Measurements from ENCODE around the gene MYO16.

The MYO16 gene

DNA sequence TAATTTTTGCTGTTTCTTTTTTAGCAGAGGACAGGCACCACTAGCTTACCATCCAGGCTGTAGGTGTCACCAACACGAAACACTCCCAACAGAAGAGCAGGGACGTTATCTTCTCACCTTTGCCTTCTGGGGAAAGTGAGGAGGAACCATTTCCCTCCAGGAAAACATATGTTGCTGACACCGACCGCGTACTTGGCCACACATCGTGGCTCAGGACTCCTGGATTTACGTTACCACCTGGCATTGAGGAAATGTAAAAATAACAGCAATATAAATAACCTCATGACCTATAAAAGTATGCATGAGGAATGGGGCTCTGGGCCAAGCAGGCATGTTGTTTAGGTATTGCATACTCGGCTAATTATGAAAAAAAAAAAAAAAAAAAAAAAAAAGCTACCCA is 525.1 kb downstream of the MYO16 start:
- no peak for DNase-seq (ENCODE audit: low read depth)

DNA sequence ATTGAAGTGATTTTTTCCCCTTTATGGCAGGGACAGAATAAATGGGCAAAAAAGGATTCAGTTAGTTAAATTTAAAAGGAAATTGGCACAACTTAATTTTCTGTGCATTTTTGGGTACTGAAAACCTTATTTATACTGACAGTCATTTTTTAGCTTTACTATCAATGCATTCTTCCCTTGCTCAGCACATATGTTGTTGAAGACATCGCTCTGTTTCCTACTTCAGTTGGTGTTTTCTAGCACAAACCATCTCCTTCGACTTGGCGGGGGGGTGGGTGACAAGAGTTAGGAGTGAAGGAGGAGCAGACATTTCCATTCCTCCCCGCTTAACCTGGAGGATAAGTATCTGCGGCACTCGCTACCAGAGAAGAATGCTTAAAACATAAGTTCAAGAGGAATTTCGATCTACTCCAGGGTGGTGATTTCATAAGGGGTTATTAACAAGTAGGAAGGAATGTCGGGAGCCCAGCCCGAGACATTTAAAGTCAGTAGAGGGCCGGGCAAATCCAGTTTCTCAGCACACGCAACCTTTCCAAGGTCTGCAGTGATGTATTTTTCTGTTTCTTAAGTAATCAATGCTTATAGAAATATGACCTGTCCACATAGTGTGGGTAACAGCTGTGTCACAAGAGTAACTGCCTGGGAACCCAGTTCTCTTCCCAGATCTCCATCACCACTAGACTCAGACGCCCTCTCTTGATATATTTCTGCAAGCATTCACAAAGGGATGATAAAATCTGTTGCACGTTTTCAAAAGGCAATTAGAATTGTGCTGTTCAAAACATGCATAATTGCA is 525.8 kb downstream of the MYO16 start:
- DNase-seq (ENCODE audit: low read depth): no peak

- DNase-seq (ENCODE audit: low read depth): no peak
Measured at GRCh38 chr13:109156181-109156935, 526.9 kb downstream of the MYO16 start.

GRCh38 chr13:109157275-109157674 is 527.9 kb downstream of the MYO16 start:
- no peak for DNase-seq (ENCODE audit: low read depth)

GRCh38 chr13:109158383-109158782 is 529.0 kb downstream of the MYO16 start:
- DNase-seq (ENCODE audit: low read depth): no peak

- no peak for DNase-seq (ENCODE audit: low read depth)
Measured at GRCh38 chr13:109159650-109160309, 530.4 kb downstream of the MYO16 start.

DNA sequence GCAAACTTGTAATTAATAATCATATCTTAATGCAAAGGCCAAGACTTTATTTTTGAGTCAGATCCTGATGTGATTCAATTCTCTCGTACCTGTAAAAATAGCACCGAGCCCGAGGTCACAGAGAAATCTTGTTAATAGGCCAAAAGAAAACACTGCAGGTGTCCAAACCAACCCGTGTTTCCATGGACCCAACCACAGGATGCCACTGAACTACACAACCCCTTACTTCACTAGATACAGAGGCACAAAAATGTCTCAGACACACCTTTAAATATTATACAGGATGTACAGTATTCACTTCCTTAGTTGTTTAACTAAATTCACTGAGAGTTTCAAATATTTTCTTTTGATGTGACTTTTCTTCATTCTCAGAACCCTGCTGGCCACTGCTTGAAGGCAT is 530.9 kb downstream of the MYO16 start:
- no peak for DNase-seq (ENCODE audit: low read depth)

DNA sequence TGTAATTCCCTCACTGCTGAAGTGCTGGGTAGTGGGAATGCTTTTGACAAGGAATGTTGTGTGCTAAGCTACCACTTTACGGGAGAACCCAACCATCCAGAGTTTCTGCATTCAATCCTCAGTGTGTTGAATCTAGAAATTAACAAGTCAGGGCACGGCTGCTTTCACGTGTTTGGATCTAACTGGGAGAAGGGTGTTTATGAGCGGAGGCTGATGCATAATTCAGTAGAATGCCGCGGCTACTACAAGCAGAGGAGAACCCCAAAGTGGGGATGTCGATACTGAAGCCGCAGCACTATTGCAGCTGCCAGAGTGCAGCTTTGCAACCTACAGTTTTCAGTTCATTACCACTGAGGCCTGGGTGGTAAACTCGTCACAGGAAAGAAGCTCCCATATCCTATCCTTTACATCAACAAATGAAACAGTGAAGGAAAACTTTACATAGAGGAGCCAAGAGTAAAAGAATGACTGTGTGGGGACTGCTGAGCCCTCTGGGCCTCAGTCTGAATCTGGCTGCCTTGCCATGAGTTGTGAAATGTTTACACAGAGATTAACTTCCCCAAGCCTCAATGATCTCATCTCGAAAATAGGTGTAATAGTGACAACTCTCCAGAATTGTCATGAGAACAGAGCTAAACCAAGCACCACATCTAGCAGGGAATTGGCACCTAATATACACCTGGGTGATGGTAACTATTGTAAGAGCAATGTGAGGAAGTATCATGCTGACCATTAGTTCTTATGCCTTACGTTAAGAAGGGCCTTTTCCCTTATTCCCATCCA is 531.7 kb downstream of the MYO16 start:
- DNase-seq (ENCODE audit: low read depth): no peak

DNA sequence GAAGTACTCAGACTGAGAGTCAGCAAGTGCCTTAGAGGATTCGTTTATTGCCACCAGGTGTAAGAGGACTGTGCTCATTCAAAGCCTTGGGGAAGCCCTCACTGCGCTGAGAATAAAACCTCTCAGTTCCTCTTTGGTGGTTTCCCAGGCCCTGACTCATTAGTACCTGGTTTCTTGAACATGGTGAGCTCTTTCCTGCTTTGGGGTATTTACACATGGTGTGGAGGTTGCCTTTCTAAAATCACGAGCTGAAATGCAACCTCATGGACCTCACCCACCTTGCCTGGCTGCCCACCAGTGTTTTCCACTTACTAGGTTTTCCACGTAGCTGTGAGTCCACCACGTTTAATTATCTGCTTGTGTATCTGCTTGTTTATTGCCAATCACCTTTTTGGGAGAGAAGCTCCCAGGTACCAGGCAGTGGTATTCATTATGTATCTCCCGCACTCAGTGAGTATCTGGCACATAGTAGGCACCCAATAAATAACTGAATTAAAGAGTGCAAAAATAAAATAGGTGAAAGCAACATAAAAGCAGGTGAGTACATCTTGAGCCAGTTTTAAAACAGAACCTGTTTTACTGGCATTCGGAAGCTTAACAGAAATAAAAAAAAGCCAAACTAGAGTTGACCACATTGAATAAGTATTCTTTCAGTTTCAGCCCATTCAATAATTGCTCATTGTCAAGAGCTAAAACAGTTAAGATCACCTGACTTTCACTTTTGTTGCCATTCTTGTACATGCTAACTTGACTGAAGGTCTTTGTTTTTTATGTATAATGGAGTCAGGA is 533.0 kb downstream of the MYO16 start:
- DNase-seq (ENCODE audit: low read depth): no peak

DNA sequence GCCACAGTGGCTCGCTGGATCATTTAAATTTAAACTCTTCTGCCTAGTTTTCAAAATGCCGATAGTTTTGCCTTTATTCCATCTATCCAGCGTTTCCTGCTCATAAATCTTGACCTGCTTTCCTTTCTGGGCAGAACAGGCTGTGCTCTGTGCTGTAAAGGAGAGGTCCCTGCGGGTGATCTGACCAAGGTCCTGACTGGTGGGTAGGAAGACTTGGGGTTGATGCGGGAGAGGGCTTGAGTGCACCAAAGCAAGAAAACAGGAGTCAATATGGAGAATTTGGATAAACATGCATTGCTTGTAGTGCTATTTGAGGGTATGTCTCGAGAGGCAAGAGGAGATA is 533.6 kb downstream of the MYO16 start:
- DNase-seq (ENCODE audit: low read depth): no peak

- no peak for DNase-seq (ENCODE audit: low read depth)
Measured at GRCh38 chr13:109165417-109165904, 536.0 kb downstream of the MYO16 start.

GRCh38 chr13:109166804-109167203 is 537.4 kb downstream of the MYO16 start:
- DNase-seq (ENCODE audit: low read depth): no peak

GRCh38 chr13:109172136-109172535 is 542.7 kb downstream of the MYO16 start:
- no peak for DNase-seq (ENCODE audit: low read depth)

- no peak for DNase-seq (ENCODE audit: low read depth)
Measured at GRCh38 chr13:109175666-109176065, 546.3 kb downstream of the MYO16 start.

DNA sequence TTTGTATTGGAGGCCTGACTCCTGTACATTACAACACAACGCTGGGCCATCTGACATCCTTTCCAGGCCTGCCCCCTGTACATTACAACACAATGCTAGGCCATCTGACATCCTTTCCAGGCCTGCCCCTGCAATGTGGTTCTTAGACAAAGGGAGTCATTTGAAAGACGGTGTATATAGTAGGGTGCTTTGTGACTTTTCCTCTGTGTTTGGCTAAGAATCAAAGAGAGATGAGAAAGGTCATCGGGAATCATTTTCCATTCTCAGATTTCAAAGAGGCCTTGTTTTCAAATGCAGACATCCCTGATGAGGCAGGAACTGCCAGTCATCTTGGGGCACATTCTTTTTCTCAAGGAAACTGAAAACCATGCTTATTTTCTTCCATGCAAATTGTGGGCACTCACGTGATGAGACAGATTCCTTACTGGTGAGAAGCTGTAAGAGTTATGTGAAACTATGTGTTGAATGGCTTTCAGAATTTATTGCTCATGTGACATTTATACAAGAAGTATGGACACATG is 551.6 kb downstream of the MYO16 start:
- no peak for DNase-seq (ENCODE audit: low read depth)

GRCh38 chr13:109182777-109183465 is 553.5 kb downstream of the MYO16 start:
- DNase-seq (ENCODE audit: low read depth): no peak

DNA sequence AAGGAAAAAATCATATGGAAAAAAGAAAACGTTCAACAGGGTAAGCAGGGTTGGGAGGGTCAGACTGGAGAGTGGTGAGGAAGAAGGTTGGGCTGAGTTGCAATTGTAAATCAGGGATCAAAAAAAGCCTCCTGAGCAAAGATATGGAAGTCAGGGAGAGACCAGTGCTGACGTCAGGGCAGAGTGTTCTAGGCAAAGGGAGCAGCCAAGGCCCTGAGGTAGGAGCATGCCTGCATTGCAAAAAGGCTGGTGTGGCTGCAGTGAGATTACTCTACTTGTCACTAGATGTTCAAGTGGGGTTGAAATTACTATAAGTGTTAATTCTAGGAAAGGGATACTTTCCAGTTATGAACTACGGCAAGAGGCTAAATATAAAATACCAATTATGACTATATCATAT is 562.0 kb downstream of the MYO16 start:
- no peak for DNase-seq (ENCODE audit: low read depth)

GRCh38 chr13:109192306-109192705 is 562.9 kb downstream of the MYO16 start:
- no peak for DNase-seq (ENCODE audit: low read depth)

- DNase-seq (ENCODE audit: low read depth): no peak
Measured at GRCh38 chr13:109196948-109197347, 567.5 kb downstream of the MYO16 start.

DNA sequence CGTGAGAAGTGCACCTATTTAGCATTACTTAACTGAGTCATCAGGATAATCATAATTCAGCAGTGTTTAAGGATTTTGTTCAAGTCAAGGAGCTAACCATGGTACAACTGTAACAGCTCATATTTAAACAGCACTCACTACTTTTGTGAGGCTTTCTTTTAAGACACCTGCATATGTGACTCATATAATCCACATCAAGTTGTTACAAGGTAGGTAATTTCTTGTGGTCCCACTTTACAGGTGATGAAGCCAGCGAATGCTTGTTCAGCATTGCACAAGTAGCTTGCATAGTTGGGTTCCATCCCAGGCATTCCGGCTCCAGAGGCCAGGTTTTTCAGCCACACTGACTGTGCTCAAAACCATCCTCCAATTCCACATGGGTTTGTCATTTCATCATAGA is 569.2 kb downstream of the MYO16 start:
- DNase-seq (ENCODE audit: low read depth): no peak
